Stomach (tissue), 9 donors: ENCODE results near the gene CD44. TPM values are rescaled to one million over a fixed set of nuclear protein-coding genes. Genes with fewer than 3 reads are reported as not detected.

ENCODE experiments used
- DNase-seq, 2 donors: peaks; one replicate each; pipeline versions ENCODE4 v3.0.0 to v3.0.0-alpha.2; 2013 to 2019
- H3K27ac ChIP-seq, 5 donors: fragments of 200-600 bp in 4 of 5; sonication (generic) in 4 of 5; one replicate each; pipeline ENCODE4 v1.5.1; 2013 to 2019; ENCODE audit warnings: mild to moderate bottlenecking in 1 of 5, moderate library complexity in 1 of 5
- H3K27me3 ChIP-seq, 3 donors: fragments of 200-600 bp; sonication (generic); one replicate each; pipeline ENCODE4 v1.5.1; 2017 to 2019; ENCODE audit warnings: mixed run types in 1 of 3
- H3K36me3 ChIP-seq, 4 donors: fragments of 200-600 bp; sonication (generic); 1 replicate in 3 of 4; 2 replicates in 1 of 4; pipeline ENCODE4 v1.5.1; 2016 to 2019
- H3K4me1 ChIP-seq, 4 donors: fragments of 200-600 bp; sonication (generic); one replicate each; pipeline ENCODE4 v1.5.1; 2016 to 2019
- H3K4me3 ChIP-seq, 4 donors: fragments of 200-600 bp; sonication (generic) in 3 of 4; one replicate each; pipeline ENCODE4 v1.5.1; 2016 to 2019; ENCODE audit warnings: mild to moderate bottlenecking in 1 of 4
- H3K9me3 ChIP-seq, 4 donors: fragments of 200-600 bp; sonication (generic); one replicate each; pipeline ENCODE4 v1.5.1; 2016 to 2019
- CTCF ChIP-seq, 7 experiments: fragments of 450-650 bp in 4 of 7; fragments of 200-600 bp in 3 of 7; sonication (generic) in 3 of 7; IDR thresholded peaks; one replicate each; pipeline ENCODE4 v1.5.1; 2016 to 2019; ENCODE audit warnings: antibody characterized with exemption in 7 of 7, control low read depth in 2 of 7, mild to moderate bottlenecking in 1 of 7
- EP300 ChIP-seq: sonication (generic); formaldehyde crosslinking; IDR thresholded peaks from one replicate; pipeline ENCODE4 v1.6.1; 2017; ENCODE audit warnings: antibody characterized with exemption
- POLR2A ChIP-seq, 4 donors: fragments of 450-650 bp; IDR thresholded peaks; one replicate each; pipeline ENCODE4 v1.6.1; 2016; ENCODE audit warnings: antibody characterized with exemption in 4 of 4, control low read depth in 2 of 4, mild to moderate bottlenecking in 1 of 4, moderate library complexity in 1 of 4
- POLR2AphosphoS5 ChIP-seq, 3 donors: sonication (generic); formaldehyde crosslinking; IDR thresholded peaks; one replicate each; pipeline ENCODE4 v1.6.1; 2016; ENCODE audit warnings: antibody characterized with exemption in 3 of 3
- WGBS, 5 donors: extraction: QIAGEN DNeasy Blood & Tissue Kit in 3 of 5; methylation state at CpG; one replicate each; pipeline versions ENCODE4 v1.1.5 to v1.1.7; 2013 to 2018; 5-methylcytosine and 5-hydroxymethylcytosine counted together
- intact Hi-C: fragments of 100-400 bp; cut with DNase I; formaldehyde crosslinking; loops from one replicate; pipeline ENCODE4 v1.15.1; 2023; ENCODE audit warnings: low total_unique reads
- polyA plus RNA-seq, 3 donors: library from polyadenylated mRNA; stranded (reverse); fragments of 200-250 nt; gene quantifications; one replicate each; pipeline ENCODE4 v1.2.3, GENCODE V29; 2013
- total RNA-seq, 5 donors: library from RNA; depleted of rRNA; stranded (reverse); fragments of >200 nt; gene quantifications; one replicate each; pipeline versions ENCODE4 v1.1.0 to v1.2.3, GENCODE V29; 2014 to 2016
- donor health status: healthy with polysubstance abuse.
- donor health status: Bipolar disorder and iron deficiency.
- donor health status: healthy.

The CD44 gene
- total and polyA plus RNA-seq, 8 donors = 47.5 to 229 (median 102) TPM

DNA sequence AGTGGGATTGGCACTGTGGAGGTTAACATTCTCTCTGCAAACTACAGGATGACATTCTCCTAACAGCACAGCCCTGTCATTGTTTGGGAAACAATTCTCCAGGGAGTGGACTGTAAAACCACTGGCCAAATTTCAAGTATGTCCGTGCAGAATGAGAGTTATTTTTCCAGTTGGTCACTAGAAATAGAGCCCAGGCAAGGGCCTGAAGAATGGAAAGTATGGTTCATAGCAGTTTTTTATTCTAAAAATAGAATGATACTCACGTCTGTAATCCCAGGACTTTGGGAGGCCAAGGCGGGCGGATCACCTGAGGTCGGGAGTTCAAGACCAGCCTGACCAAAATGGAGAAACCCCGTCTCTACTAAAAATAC is 39.0 kb upstream of the CD44 start:
- Histone ChIP-seq H3K36me3 (no peaks in the 10 kb centered on the region), H3K27me3 (no peaks in the 10 kb centered on the region), H3K27ac (peak overlapping the region in 4 of 5 donors; percentile 50 to 73 (median 56)), H3K4me3 (no peak overlapping the region), H3K9me3 (no peaks in the 10 kb centered on the region), H3K4me1 (peaks cover 0 to 43% (median 15%) of the 10 kb centered on the region in 4 donors)
- DNase-seq = peak in 1 of 2 donors; percentile 71
- TF ChIP-seq CTCF (IDR thresholded peaks at IDR 0.05) = no peak
- no peak for TF ChIP-seq POLR2A (IDR thresholded peaks at IDR 0.05)
- TF ChIP-seq POLR2AphosphoS5 (IDR thresholded peaks at IDR 0.05) = peak in 2 of 3 donors; percentile 3 to 28
- WGBS, 5 donors = 53 to 73% (median 57%) methylated on average over 6 of the region's 6 CpGs
- intact Hi-C loops = no loop called here

- intact Hi-C loops = no loop called here
- DNase-seq = no peak
- Histone ChIP-seq H3K36me3 (no peaks in the 10 kb centered on the region), H3K9me3 (no peaks in the 10 kb centered on the region), H3K4me1 (peaks cover 0 to 50% (median 17%) of the 10 kb centered on the region in 4 donors), H3K4me3 (no peak overlapping the region), H3K27ac (peak overlapping the region in 2 of 5 donors; percentile 54 to 73), H3K27me3 (no peaks in the 10 kb centered on the region)
- 61 to 74% (median 71%) methylated on average over 3 of the region's 3 CpGs for WGBS, 5 donors
- TF ChIP-seq POLR2AphosphoS5 (IDR thresholded peaks at IDR 0.05) (no peak), POLR2A (IDR thresholded peaks at IDR 0.05) (no peak), CTCF (IDR thresholded peaks at IDR 0.05) (no peak), EP300 (no peak)
These were observed 37.7 kb upstream of the CD44 start for GRCh38 chr11:35101223-35101622.

- H3K27ac ChIP-seq = peak overlapping the region in 2 of 5 donors; percentile 34 to 73
- TF ChIP-seq POLR2A (IDR thresholded peaks at IDR 0.05) = no peak
- TF ChIP-seq CTCF (IDR thresholded peaks at IDR 0.05) = no peak
- no peak for TF ChIP-seq EP300
- TF ChIP-seq POLR2AphosphoS5 (IDR thresholded peaks at IDR 0.05) = no peak
- 44 to 60% (median 59%) methylated on average over 2 of the region's 2 CpGs for WGBS, 5 donors
- H3K36me3 ChIP-seq = no peaks in the 10 kb centered on the region
- no peak overlapping the region for H3K4me3 ChIP-seq
- no peaks in the 10 kb centered on the region for H3K27me3 ChIP-seq
- H3K4me1 ChIP-seq = peaks cover 0 to 45% (median 17%) of the 10 kb centered on the region in 4 donors
- intact Hi-C loops = no loop called here
- no peaks in the 10 kb centered on the region for H3K9me3 ChIP-seq
- peak in 1 of 2 donors; percentile 51 for DNase-seq
These were observed 36.7 kb upstream of the CD44 start for GRCh38 chr11:35102267-35102666.

DNA sequence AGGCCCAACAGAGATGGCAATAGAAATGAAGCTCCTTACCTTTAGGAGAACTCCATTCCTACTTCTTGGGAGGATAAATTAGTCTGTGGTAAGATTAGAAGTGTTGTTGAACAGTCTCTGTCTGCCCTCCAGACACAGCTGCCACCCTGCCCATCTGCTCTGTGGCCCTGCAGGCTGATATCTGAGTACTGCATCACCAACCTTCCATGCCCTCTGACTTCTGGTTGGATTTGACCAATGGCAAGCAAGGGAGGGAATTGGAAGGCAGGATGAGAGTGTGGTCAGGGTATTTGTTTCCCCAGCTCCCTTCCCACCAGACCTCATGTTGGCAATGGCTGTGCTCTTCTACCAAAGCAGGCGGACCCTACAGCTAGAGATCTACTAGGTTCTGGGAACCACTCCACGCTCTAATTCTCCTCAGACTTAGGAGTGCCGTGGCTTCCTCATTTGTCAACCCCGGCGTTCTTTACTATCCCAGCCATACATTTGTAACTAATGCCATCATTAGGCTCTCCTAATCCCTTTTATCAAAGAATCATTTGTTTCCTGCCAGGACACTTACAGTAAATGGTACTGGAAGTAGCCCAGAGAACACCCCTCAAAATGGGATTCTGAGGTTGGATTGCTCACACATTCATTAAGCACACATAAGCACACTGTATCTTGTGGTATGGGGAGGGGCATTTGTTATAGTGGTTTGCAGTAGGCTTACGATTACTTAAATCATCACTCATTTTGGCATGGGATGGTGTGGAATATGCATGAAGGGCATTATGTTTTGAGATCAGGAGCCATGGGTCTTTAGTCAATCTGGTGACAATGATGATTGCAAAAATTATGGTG is 35.4 kb upstream of the CD44 start:
- no peak overlapping the region for H3K4me3 ChIP-seq
- WGBS, 5 donors = 76 to 90% (median 83%) methylated on average over 6 of the region's 6 CpGs
- TF ChIP-seq CTCF (IDR thresholded peaks at IDR 0.05) (no peak), POLR2AphosphoS5 (IDR thresholded peaks at IDR 0.05) (no peak), EP300 (no peak), POLR2A (IDR thresholded peaks at IDR 0.05) (no peak)
- H3K4me1 ChIP-seq = peaks cover 0 to 38% (median 13%) of the 10 kb centered on the region in 4 donors
- intact Hi-C loops = no loop called here
- H3K36me3 ChIP-seq = no peaks in the 10 kb centered on the region
- H3K9me3 ChIP-seq = no peaks in the 10 kb centered on the region
- H3K27ac ChIP-seq = no peak overlapping the region
- no peak for DNase-seq
- no peaks in the 10 kb centered on the region for H3K27me3 ChIP-seq
